Cortex of kidney (tissue), 1 donor: Measurements from ENCODE around the gene PER3.
"Not testable (repeated sequence)": the region's sequence is repeated elsewhere in the genome, so short reads cannot be mapped to it uniquely, and the experiment has no call there.

Source experiments
- DNase-seq: peaks from one replicate; lab custom pipeline; 2025; lab: John Stamatoyannopoulos, UW

PER3 gene

GRCh38 chr1:7778133-7778628 lies 5.9 kb upstream of the PER3 start:
- DNase-seq = no peak

- no peak for DNase-seq
Measured at GRCh38 chr1:7780976-7781375, 3.1 kb upstream of the PER3 start.

GRCh38 chr1:7781501-7781900 lies 2.6 kb upstream of the PER3 start:
- DNase-seq = no peak

- no peak for DNase-seq
Measured at GRCh38 chr1:7781923-7782495, 2.1 kb upstream of the PER3 start.

- no peak for DNase-seq
Measured at GRCh38 chr1:7783178-7783711, 846 bp upstream of the PER3 start.

- no peak for DNase-seq
Measured at GRCh38 chr1:7784492-7785071, 491 bp downstream of the PER3 start.

GRCh38 chr1:7785108-7785507 lies 1.0 kb downstream of the PER3 start:
- DNase-seq = no peak

- DNase-seq = no peak
Measured at GRCh38 chr1:7786795-7787194, 2.7 kb downstream of the PER3 start.

- no peak for DNase-seq
Measured at GRCh38 chr1:7789828-7790227, 5.7 kb downstream of the PER3 start.

GRCh38 chr1:7791027-7791426 lies 6.9 kb downstream of the PER3 start:
- DNase-seq = not testable (repeated sequence)

- DNase-seq = no peak
Measured at GRCh38 chr1:7795406-7795805, 11.3 kb downstream of the PER3 start.

- DNase-seq = no peak
Measured at GRCh38 chr1:7805460-7805859, 21.4 kb downstream of the PER3 start.

- DNase-seq = no peak
Measured at GRCh38 chr1:7808253-7808844, 24.3 kb downstream of the PER3 start.

- DNase-seq = no peak
Measured at GRCh38 chr1:7809742-7810141, 25.7 kb downstream of the PER3 start.

- DNase-seq = no peak
Measured at GRCh38 chr1:7810395-7810794, 26.3 kb downstream of the PER3 start.

- no peak for DNase-seq
Measured at GRCh38 chr1:7811476-7811875, 27.4 kb downstream of the PER3 start.

- no peak for DNase-seq
Measured at GRCh38 chr1:7813677-7814373, 29.7 kb downstream of the PER3 start.

- DNase-seq = no peak
Measured at GRCh38 chr1:7821282-7821681, 37.2 kb downstream of the PER3 start.

GRCh38 chr1:7824701-7825100 lies 40.6 kb downstream of the PER3 start:
- no peak for DNase-seq

GRCh38 chr1:7826363-7826762 lies 42.3 kb downstream of the PER3 start:
- DNase-seq = no peak

GRCh38 chr1:7827126-7827955 lies 43.2 kb downstream of the PER3 start:
- DNase-seq = no peak

GRCh38 chr1:7831458-7831857 lies 47.4 kb downstream of the PER3 start:
- no peak for DNase-seq
